Measurements from ENCODE around the gene MED13L. TPM values are rescaled to one million over a fixed set of nuclear protein-coding genes. Genes with fewer than 3 reads are reported as not detected.

The MED13L gene
- total RNA-seq, 1 experiment from 2014 or later = 89.0 TPM

GRCh38 chr12:116280595-116281290 is 3.2 kb upstream of the MED13L start:
- DNase-seq = no peak
- Mint-ChIP-seq H3K4me3 (ENCODE audit: low read depth, unreplicated experiment) (no peak overlapping the region), H3K9me3 (ENCODE audit: low read depth, unreplicated experiment) (no peaks in the 10 kb centered on the region), H3K27me3 (ENCODE audit: unreplicated experiment) (peaks cover 15% of the 10 kb centered on the region), H3K4me1 (ENCODE audit: low read depth, unreplicated experiment) (no peaks in the 10 kb centered on the region), H3K36me3 (ENCODE audit: insufficient read depth, unreplicated experiment) (peaks cover 26% of the 10 kb centered on the region), H3K27ac (ENCODE audit: unreplicated experiment) (no peak overlapping the region)
- no peak for TF ChIP-seq CTCF (IDR thresholded peaks at IDR 0.05; ENCODE audit: unreplicated experiment)
- BruUV-seq (replicated peaks) = no TSS peak
- intact Hi-C loops (cut with micrococcal nuclease; ENCODE audit: unreplicated experiment) = loop anchor here (5.0 kb wide), 1 partner anchor 157 kb away; no protein-coding TSS in a partner anchor
- CTCF ChIA-PET = no interaction called here

GRCh38 chr12:116278667-116279066 is 1.2 kb upstream of the MED13L start:
- CTCF ChIA-PET = interaction anchor here (0.6 to 1.2 kb wide), 5 partner anchors 35 to 436 kb away, joined by 3 to 6 read pairs (median 4); no protein-coding TSS in a partner anchor
- H3K27me3 Mint-ChIP-seq (ENCODE audit: unreplicated experiment) = peaks cover 15% of the 10 kb centered on the region
- BruUV-seq (replicated peaks) = no TSS peak

GRCh38 chr12:116278279-116278626 is 760 bp upstream of the MED13L start:
- no peak overlapping the region for H3K27ac Mint-ChIP-seq (ENCODE audit: unreplicated experiment)
- BruUV-seq (replicated peaks) = no TSS peak
- peaks cover 15% of the 10 kb centered on the region for H3K27me3 Mint-ChIP-seq (ENCODE audit: unreplicated experiment)
- CTCF ChIA-PET = interaction anchor here (0.6 to 1.2 kb wide), 6 partner anchors 35 to 436 kb away, joined by 3 to 6 read pairs (median 4); no protein-coding TSS in a partner anchor
- no peak for TF ChIP-seq CTCF (IDR thresholded peaks at IDR 0.05; ENCODE audit: unreplicated experiment)
- DNase-seq = no peak
- peaks cover 33% of the 10 kb centered on the region for H3K36me3 Mint-ChIP-seq (ENCODE audit: insufficient read depth, unreplicated experiment)
- H3K4me1 Mint-ChIP-seq (ENCODE audit: low read depth, unreplicated experiment) = no peaks in the 10 kb centered on the region
- peak overlapping the region; percentile 87 for H3K4me3 Mint-ChIP-seq (ENCODE audit: low read depth, unreplicated experiment)
- no peaks in the 10 kb centered on the region for H3K9me3 Mint-ChIP-seq (ENCODE audit: low read depth, unreplicated experiment)
- intact Hi-C loops (cut with micrococcal nuclease; ENCODE audit: unreplicated experiment) = loop anchor here (2.0 to 10.0 kb wide), 2 partner anchors 321 to 417 kb away; no protein-coding TSS in a partner anchor

More at GRCh38 chr12:116278667-116279066, 1.2 kb upstream of the MED13L start:
- Mint-ChIP-seq H3K4me3 (ENCODE audit: low read depth, unreplicated experiment) (peak overlapping the region; percentile 87), H3K4me1 (ENCODE audit: low read depth, unreplicated experiment) (no peaks in the 10 kb centered on the region), H3K9me3 (ENCODE audit: low read depth, unreplicated experiment) (no peaks in the 10 kb centered on the region), H3K36me3 (ENCODE audit: insufficient read depth, unreplicated experiment) (peaks cover 33% of the 10 kb centered on the region), H3K27ac (ENCODE audit: unreplicated experiment) (no peak overlapping the region)
- TF ChIP-seq CTCF (IDR thresholded peaks at IDR 0.05; ENCODE audit: unreplicated experiment) = no peak
- DNase-seq = no peak
- intact Hi-C loops (cut with micrococcal nuclease; ENCODE audit: unreplicated experiment) = loop anchor here (2.0 to 10.0 kb wide), 2 partner anchors 320 to 416 kb away; no protein-coding TSS in a partner anchor

- BruUV-seq (replicated peaks) = no TSS peak
- TF ChIP-seq CTCF (IDR thresholded peaks at IDR 0.05; ENCODE audit: unreplicated experiment) = no peak
- H3K4me1 Mint-ChIP-seq (ENCODE audit: low read depth, unreplicated experiment) = no peaks in the 10 kb centered on the region
- CTCF ChIA-PET = interaction anchor here (0.7 to 1.0 kb wide), 3 partner anchors 126 to 395 kb away, joined by 3 to 5 read pairs (median 3); no protein-coding TSS in a partner anchor
- peak overlapping the region; percentile 94 for H3K27ac Mint-ChIP-seq (ENCODE audit: unreplicated experiment)
- DNase-seq = peak; percentile 76
- H3K27me3 Mint-ChIP-seq (ENCODE audit: unreplicated experiment) = peaks cover 2% of the 10 kb centered on the region
- H3K9me3 Mint-ChIP-seq (ENCODE audit: low read depth, unreplicated experiment) = no peaks in the 10 kb centered on the region
- intact Hi-C loops (cut with micrococcal nuclease; ENCODE audit: unreplicated experiment) = loop anchor here (10.0 kb wide), 1 partner anchor 418 kb away; no protein-coding TSS in a partner anchor
- peaks cover 33% of the 10 kb centered on the region for H3K36me3 Mint-ChIP-seq (ENCODE audit: insufficient read depth, unreplicated experiment)
- H3K4me3 Mint-ChIP-seq (ENCODE audit: low read depth, unreplicated experiment) = peak overlapping the region; percentile 87
Measured at GRCh38 chr12:116276652-116277466, 634 bp downstream of the MED13L start.
